A549 (cell line): ENCODE data around the gene TMEM120B. TPM values are rescaled to one million over a fixed set of nuclear protein-coding genes. Genes with fewer than 3 reads are reported as not detected.
A peak's percentile ranks its signal among the peaks of the same experiment; 100 is the strongest.

Experiments
- ATAC-seq, 2 experiments: fragments of 200-7000 bp in 1 of 2; fragments of >200 bp in 1 of 2; cut with Nextera tagmentation in 1 of 2; cut with Tn5 transposase in 1 of 2; 3 replicates each; pipeline versions ENCODE4 v1.8.0 to v1.9.1; 2018 to 2020; ENCODE audit warnings: mild to moderate bottlenecking in 1 of 2, moderate library complexity in 1 of 2
- CTCF ChIA-PET: fragments of 300-600 bp; sonication (Branson Sonifier 250); formaldehyde crosslinking; extraction: SDS; loops from one replicate; lab custom pipeline; 2021; ENCODE audit warnings: antibody characterized with exemption, inconsistent platforms; lab: Yijun Ruan, JAX
- POLR2A ChIA-PET: fragments of 350-600 bp; formaldehyde crosslinking; extraction: SDS; loops from one replicate; lab custom pipeline; 2021; ENCODE audit warnings: antibody characterized with exemption, inconsistent platforms; lab: Yijun Ruan, JAX
- DNase-seq, 2 experiments: peaks; one replicate each; pipeline versions ENCODE4 v3.0.0 to v3.0.0-alpha.2; 2011 to 2016; ENCODE audit warnings: low read depth in 1 of 2, low spot score in 1 of 2
- FAIRE-seq: peaks from 2 replicates; lab custom pipeline; 2011; peaks lifted over from hg19 to GRCh38; lab: Jason Lieb, UNC
- H3K27ac ChIP-seq, 2 experiments: fragments of >200 bp; sonication (Bioruptor Twin); formaldehyde crosslinking; 3 replicates each; pipeline ENCODE4 v1.5.1; 2016 to 2017
- H3K4me1 ChIP-seq: fragments of >200 bp; sonication (Bioruptor Twin); formaldehyde crosslinking; 3 replicates; pipeline ENCODE4 v1.6.1; 2016
- H3K4me2 ChIP-seq: fragments of >200 bp; sonication (Bioruptor Twin); formaldehyde crosslinking; 3 replicates; pipeline ENCODE4 v1.6.1; 2016
- H3K4me3 ChIP-seq: fragments of >200 bp; sonication (Bioruptor Twin); formaldehyde crosslinking; 3 replicates; pipeline ENCODE4 v1.5.1; 2016
- H3K9me3 ChIP-seq: fragments of >200 bp; sonication (Bioruptor Twin); formaldehyde crosslinking; 3 replicates; pipeline ENCODE4 v1.6.1; 2016
- ATOH8 ChIP-seq: fragments of 250-450 bp; sonication (Bioruptor Pico); IDR thresholded peaks from 2 replicates; pipeline ENCODE4 v1.5.0; 2020; ENCODE audit warnings: low read depth, mild to moderate bottlenecking, moderate library complexity
- BHLHE40 ChIP-seq: IDR thresholded peaks from 2 replicates; pipeline ENCODE4 v1.6.1; 2012; ENCODE audit warnings: low read depth, low read length, inconsistent platforms
- CBX8 ChIP-seq: fragments of 200-600 bp; sonication (generic); IDR thresholded peaks from 2 replicates; pipeline ENCODE4 v1.6.1; 2016
- CEBPB ChIP-seq, 2 experiments: fragments of >200 bp in 1 of 2; sonication (Bioruptor Twin) in 1 of 2; formaldehyde crosslinking in 1 of 2; IDR thresholded peaks; 2 replicates each; pipeline ENCODE4 v1.6.1; 2012 to 2016
- CHD4 ChIP-seq: fragments of 200-600 bp; sonication (generic); IDR thresholded peaks from 2 replicates; pipeline ENCODE4 v1.6.1; 2016; ENCODE audit warnings: antibody characterized with exemption, mild to moderate bottlenecking, borderline replicate concordance
- E2F6 ChIP-seq: IDR thresholded peaks from 2 replicates; pipeline ENCODE4 v1.6.1; 2012; ENCODE audit warnings: low read depth, borderline replicate concordance
- EP300 ChIP-seq, 2 experiments: fragments of >200 bp; sonication (Bioruptor Twin); formaldehyde crosslinking; IDR thresholded peaks; 2 replicates in 1 of 2; 3 replicates in 1 of 2; pipeline ENCODE4 v1.6.1; 2016 to 2017
- ESRRA ChIP-seq: fragments of 150-350 bp; IDR thresholded peaks from 2 replicates; pipeline ENCODE4 v1.6.1; 2014; ENCODE audit warnings: mild to moderate bottlenecking, low read length, borderline replicate concordance
- FOSL2 ChIP-seq, 2 experiments: fragments of 450-650 bp in 1 of 2; fragments of >200 bp in 1 of 2; sonication (Bioruptor Twin) in 1 of 2; formaldehyde crosslinking; IDR thresholded peaks; 2 replicates each; pipeline versions ENCODE4 v1.5.0 to v1.6.1; 2016 to 2020; ENCODE audit warnings: mild to moderate bottlenecking in 1 of 2, moderate library complexity in 1 of 2
- GATA3 ChIP-seq: IDR thresholded peaks from 2 replicates; pipeline ENCODE4 v1.6.1; 2012; ENCODE audit warnings: borderline replicate concordance
- HEYL ChIP-seq: fragments of 250-450 bp; sonication (Bioruptor Pico); IDR thresholded peaks from 2 replicates; pipeline ENCODE4 v1.8.0; 2021; ENCODE audit warnings: mild to moderate bottlenecking, moderate library complexity
- HOXA7 ChIP-seq: fragments of 250-450 bp; sonication (Bioruptor Pico); IDR thresholded peaks from 2 replicates; pipeline ENCODE4 v1.5.0; 2020; ENCODE audit warnings: mild to moderate bottlenecking, moderate library complexity
- JUN ChIP-seq, 2 experiments: fragments of >200 bp; sonication (Bioruptor Twin); formaldehyde crosslinking; IDR thresholded peaks; 2 replicates in 1 of 2; 3 replicates in 1 of 2; pipeline ENCODE4 v1.6.1; 2016 to 2017
- JUNB ChIP-seq: fragments of >200 bp; sonication (Bioruptor Twin); formaldehyde crosslinking; IDR thresholded peaks from 2 replicates; pipeline ENCODE4 v1.6.1; 2016
- KDM1A ChIP-seq: fragments of 200-600 bp; sonication (generic); IDR thresholded peaks from 2 replicates; pipeline ENCODE4 v1.6.1; 2016; ENCODE audit warnings: low read depth, mild to moderate bottlenecking
- KDM5A ChIP-seq: fragments of 200-600 bp; sonication (generic); IDR thresholded peaks from 2 replicates; pipeline ENCODE4 v1.6.1; 2016; ENCODE audit warnings: antibody characterized with exemption, mild to moderate bottlenecking
- MAFK ChIP-seq: fragments of 450-650 bp; IDR thresholded peaks from 2 replicates; pipeline ENCODE4 v1.6.1; 2014; ENCODE audit not compliant: partially characterized antibody
- MAX ChIP-seq: IDR thresholded peaks from 2 replicates; pipeline ENCODE4 v1.6.1; 2012
- MAZ ChIP-seq: fragments of 150-350 bp; IDR thresholded peaks from 2 replicates; pipeline ENCODE4 v1.6.1; 2014; ENCODE audit warnings: antibody characterized with exemption, low read depth, low read length, borderline replicate concordance
- NPAS2 ChIP-seq: fragments of 250-450 bp; sonication (Bioruptor Pico); IDR thresholded peaks from 2 replicates; pipeline ENCODE4 v1.8.0; 2022; ENCODE audit warnings: mild to moderate bottlenecking, moderate library complexity, borderline replicate concordance
- POLR2AphosphoS2 ChIP-seq: conservative IDR thresholded peaks from 2 replicates; pipeline ENCODE4 v1.6.1; 2012; ENCODE audit warnings: low read length, improper control_type of control experiment, inconsistent platforms
- RARB ChIP-seq: fragments of 250-450 bp; sonication (Bioruptor Pico); IDR thresholded peaks from 2 replicates; pipeline ENCODE4 v1.8.0; 2021; ENCODE audit warnings: mild to moderate bottlenecking, moderate library complexity
- RNF2 ChIP-seq: fragments of 200-600 bp; sonication (generic); IDR thresholded peaks from 2 replicates; pipeline ENCODE4 v1.6.1; 2016; ENCODE audit warnings: low read depth, mild to moderate bottlenecking, antibody characterized with exemption, moderate library complexity, borderline replicate concordance
- TP53 ChIP-seq: fragments of 250-450 bp; sonication (Bioruptor Pico); IDR thresholded peaks from 2 replicates; pipeline ENCODE4 v1.5.0; 2021; ENCODE audit warnings: mild to moderate bottlenecking, moderate library complexity
- ZC3H11A ChIP-seq: fragments of 450-650 bp; IDR thresholded peaks from 2 replicates; pipeline ENCODE4 v1.6.1; 2014; ENCODE audit warnings: antibody characterized with exemption, mild to moderate bottlenecking
- ZNF302 ChIP-seq: fragments of 250-450 bp; sonication (Bioruptor Pico); IDR thresholded peaks from 2 replicates; pipeline ENCODE4 v1.9.0; 2021; ENCODE audit warnings: inconsistent platforms, mild to moderate bottlenecking, moderate library complexity
- ZSCAN20 ChIP-seq: fragments of 250-450 bp; sonication (Bioruptor Pico); IDR thresholded peaks from 2 replicates; pipeline ENCODE4 v1.8.0; 2022; ENCODE audit warnings: mild to moderate bottlenecking, moderate library complexity
- WGBS: methylation state at CpG from one replicate; pipeline ENCODE4 v1.1.6; 2017; ENCODE audit errors: missing lambda C conversion rate; 5-methylcytosine and 5-hydroxymethylcytosine counted together
- polyA plus RNA-seq, 4 experiments: library from polyadenylated mRNA; depleted of rRNA in 3 of 4; stranded (reverse); fragments of >200 nt; fragmentation: RNase III in 1 of 4; extraction: RNeasy Plus Mini Kit Qiagen cat#74134 plus additional on column Dnase treatment in 1 of 4; gene quantifications; 2 replicates in 3 of 4; 3 replicates in 1 of 4; pipeline ENCODE4 v1.2.3, GENCODE V29; 2011 to 2017
- TF ChIP-seq, protein P1 (sequence below): fragments of >200 bp; sonication (Bioruptor Twin); formaldehyde crosslinking; IDR thresholded peaks from 3 replicates; pipeline ENCODE4 v1.6.1; 2016
- TF ChIP-seq, protein P2 (sequence below): fragments of >200 bp; sonication (Bioruptor Twin); formaldehyde crosslinking; IDR thresholded peaks from 2 replicates; pipeline ENCODE4 v1.6.1; 2016
- TF ChIP-seq, protein P3 (sequence below): fragments of 250-450 bp; sonication (Bioruptor Pico); IDR thresholded peaks from 2 replicates; pipeline ENCODE4 v1.5.0; 2021; ENCODE audit warnings: mild to moderate bottlenecking, moderate library complexity, borderline replicate concordance
- TF ChIP-seq, protein P4 (sequence below): fragments of >200 bp; sonication (Bioruptor Twin); formaldehyde crosslinking; IDR thresholded peaks from 3 replicates; pipeline ENCODE4 v1.5.1; 2016
- TF ChIP-seq, protein P5 (sequence below): IDR thresholded peaks from 2 replicates; pipeline ENCODE4 v1.6.1; 2012

The TMEM120B gene
- polyA plus RNA-seq, 2 of the 4 experiments (the other 2 are of a cell fraction): 10.6 to 13.2 TPM

GRCh38 chr12:121802843-121803698 is 90.5 kb downstream of the TMEM120B start:
- peak overlapping the region; percentile 100 for H3K27ac ChIP-seq
- ChIA-PET CTCF (interaction anchor here (1.3 to 72.2 kb wide), 4 partner anchors 7 to 121 kb away, joined by 3 to 2657 read pairs (median 1332); partner anchors contain the start of genes PSMD9, RHOF and SETD1B), POLR2A (interaction anchor here (0.9 to 3.3 kb wide), 10 partner anchors 9 to 220 kb away, joined by 3 to 35 read pairs (median 4); partner anchors contain the start of genes PSMD9, RHOF and TMEM120B)
- H3K9me3 ChIP-seq: no peaks in the 10 kb centered on the region
- DNase-seq (peak; percentile 87 to 96), FAIRE-seq (no peak), ATAC-seq (peak; percentile 37 to 65)
- H3K4me1 ChIP-seq: peaks cover 52% of the 10 kb centered on the region
- WGBS: 2% methylated on average over 55 of the region's 65 CpGs
- H3K4me3 ChIP-seq: peak overlapping the region; percentile 60
- peak overlapping the region; percentile 78 for H3K4me2 ChIP-seq
- TF ChIP-seq POLR2AphosphoS2 (no peak), CBX8 (no peak), ZC3H11A (no peak), MAZ (no peak), NPAS2 (CRISPR knock-in tag) (no peak), MAFK (no peak), BHLHE40 (no peak), E2F6 (peak; percentile 16; the same call in 1 of the 2 replicates), JUNB (no peak), TP53 (no peak), RNF2 (no peak), HEYL (CRISPR knock-in tag) (no peak), GATA3 (no peak), ATOH8 (CRISPR knock-in tag) (no peak), CEBPB (IDR thresholded peaks at IDR 0.05) (no peak), EP300 (IDR thresholded peaks at IDR 0.05) (no peak), KDM1A (no peak), MAX (peak; percentile 79), FOSL2 (IDR thresholded peaks at IDR 0.05) (no peak), FOSL2 (CRISPR knock-in tag; IDR thresholded peaks at IDR 0.05) (no peak), JUN (IDR thresholded peaks at IDR 0.05) (peak; percentile 81 to 83; a peak in 4 of 5 replicates), ZNF302 (no peak), ESRRA (no peak), RARB (CRISPR knock-in tag) (0 out of 2 replicates have a peak, but pooled peaks have one; percentile 24), KDM5A (no peak), ZSCAN20 (no peak), HOXA7 (CRISPR knock-in tag) (no peak), CHD4 (no peak)
- TF ChIP-seq, protein P1, sequence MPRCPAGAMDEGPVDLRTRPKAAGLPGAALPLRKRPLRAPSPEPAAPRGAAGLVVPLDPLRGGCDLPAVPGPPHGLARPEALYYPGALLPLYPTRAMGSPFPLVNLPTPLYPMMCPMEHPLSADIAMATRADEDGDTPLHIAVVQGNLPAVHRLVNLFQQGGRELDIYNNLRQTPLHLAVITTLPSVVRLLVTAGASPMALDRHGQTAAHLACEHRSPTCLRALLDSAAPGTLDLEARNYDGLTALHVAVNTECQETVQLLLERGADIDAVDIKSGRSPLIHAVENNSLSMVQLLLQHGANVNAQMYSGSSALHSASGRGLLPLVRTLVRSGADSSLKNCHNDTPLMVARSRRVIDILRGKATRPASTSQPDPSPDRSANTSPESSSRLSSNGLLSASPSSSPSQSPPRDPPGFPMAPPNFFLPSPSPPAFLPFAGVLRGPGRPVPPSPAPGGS: peak; percentile 79; the same call in 2 of the 3 replicates
- TF ChIP-seq, protein P2, sequence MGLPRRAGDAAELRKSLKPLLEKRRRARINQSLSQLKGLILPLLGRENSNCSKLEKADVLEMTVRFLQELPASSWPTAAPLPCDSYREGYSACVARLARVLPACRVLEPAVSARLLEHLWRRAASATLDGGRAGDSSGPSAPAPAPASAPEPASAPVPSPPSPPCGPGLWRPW: no peak
- TF ChIP-seq, protein P3, sequence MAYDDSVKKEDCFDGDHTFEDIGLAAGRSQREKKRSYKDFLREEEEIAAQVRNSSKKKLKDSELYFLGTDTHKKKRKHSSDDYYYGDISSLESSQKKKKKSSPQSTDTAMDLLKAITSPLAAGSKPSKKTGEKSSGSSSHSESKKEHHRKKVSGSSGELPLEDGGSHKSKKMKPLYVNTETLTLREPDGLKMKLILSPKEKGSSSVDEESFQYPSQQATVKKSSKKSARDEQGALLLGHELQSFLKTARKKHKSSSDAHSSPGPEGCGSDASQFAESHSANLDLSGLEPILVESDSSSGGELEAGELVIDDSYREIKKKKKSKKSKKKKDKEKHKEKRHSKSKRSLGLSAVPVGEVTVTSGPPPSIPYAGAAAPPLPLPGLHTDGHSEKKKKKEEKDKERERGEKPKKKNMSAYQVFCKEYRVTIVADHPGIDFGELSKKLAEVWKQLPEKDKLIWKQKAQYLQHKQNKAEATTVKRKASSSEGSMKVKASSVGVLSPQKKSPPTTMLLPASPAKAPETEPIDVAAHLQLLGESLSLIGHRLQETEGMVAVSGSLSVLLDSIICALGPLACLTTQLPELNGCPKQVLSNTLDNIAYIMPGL (CRISPR knock-in tag): no peak
- TF ChIP-seq, protein P4, sequence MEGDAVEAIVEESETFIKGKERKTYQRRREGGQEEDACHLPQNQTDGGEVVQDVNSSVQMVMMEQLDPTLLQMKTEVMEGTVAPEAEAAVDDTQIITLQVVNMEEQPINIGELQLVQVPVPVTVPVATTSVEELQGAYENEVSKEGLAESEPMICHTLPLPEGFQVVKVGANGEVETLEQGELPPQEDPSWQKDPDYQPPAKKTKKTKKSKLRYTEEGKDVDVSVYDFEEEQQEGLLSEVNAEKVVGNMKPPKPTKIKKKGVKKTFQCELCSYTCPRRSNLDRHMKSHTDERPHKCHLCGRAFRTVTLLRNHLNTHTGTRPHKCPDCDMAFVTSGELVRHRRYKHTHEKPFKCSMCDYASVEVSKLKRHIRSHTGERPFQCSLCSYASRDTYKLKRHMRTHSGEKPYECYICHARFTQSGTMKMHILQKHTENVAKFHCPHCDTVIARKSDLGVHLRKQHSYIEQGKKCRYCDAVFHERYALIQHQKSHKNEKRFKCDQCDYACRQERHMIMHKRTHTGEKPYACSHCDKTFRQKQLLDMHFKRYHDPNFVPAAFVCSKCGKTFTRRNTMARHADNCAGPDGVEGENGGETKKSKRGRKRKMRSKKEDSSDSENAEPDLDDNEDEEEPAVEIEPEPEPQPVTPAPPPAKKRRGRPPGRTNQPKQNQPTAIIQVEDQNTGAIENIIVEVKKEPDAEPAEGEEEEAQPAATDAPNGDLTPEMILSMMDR: no peak
- TF ChIP-seq, protein P5, sequence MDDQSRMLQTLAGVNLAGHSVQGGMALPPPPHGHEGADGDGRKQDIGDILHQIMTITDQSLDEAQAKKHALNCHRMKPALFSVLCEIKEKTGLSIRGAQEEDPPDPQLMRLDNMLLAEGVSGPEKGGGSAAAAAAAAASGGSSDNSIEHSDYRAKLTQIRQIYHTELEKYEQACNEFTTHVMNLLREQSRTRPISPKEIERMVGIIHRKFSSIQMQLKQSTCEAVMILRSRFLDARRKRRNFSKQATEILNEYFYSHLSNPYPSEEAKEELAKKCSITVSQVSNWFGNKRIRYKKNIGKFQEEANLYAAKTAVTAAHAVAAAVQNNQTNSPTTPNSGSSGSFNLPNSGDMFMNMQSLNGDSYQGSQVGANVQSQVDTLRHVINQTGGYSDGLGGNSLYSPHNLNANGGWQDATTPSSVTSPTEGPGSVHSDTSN: no peak
